ENCODE measurements around the gene FBXL17. TPM values are rescaled to one million over a fixed set of nuclear protein-coding genes. Genes with fewer than 3 reads are reported as not detected.

The FBXL17 gene
- total and polyA plus RNA-seq, 2 of the 4 experiments (the other 2 are of a cell fraction) = 3.9 to 8.1 TPM

DNA sequence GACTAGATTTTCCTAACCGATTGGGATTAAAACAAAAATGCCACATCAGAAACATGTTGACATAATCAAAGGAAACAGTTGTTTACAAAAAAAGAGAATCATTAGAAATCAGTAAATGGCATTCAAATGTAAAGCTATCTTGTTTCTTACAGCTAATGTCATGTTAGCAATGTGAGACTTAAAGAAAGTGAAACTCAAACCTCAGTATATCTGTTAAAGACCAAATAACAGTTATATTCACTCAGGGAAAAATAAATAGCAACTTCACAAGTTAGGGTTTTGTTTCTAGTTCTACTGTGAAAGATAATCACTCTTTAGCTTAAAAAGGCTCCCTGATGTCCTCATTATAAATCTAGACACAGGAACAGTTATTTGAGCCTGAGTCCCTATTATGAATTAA lies 521.9 kb downstream of the FBXL17 start:
- Histone ChIP-seq H3K4me2 (ENCODE audit: low read depth, low read length) (no peak overlapping the region), H2BK120ac (ENCODE audit: low read depth, low read length) (no peak overlapping the region), H2AK9ac (replicated peaks; ENCODE audit: low read depth, low read length, poor library complexity) (no peak overlapping the region), H3K36me3 (ENCODE audit: control insufficient read depth, insufficient read depth, low read length) (peaks cover 2% of the 10 kb centered on the region; the same call in 1 of the 2 replicates), H3K9ac (ENCODE audit: low read depth, low read length) (no peak overlapping the region), H2BK15ac (ENCODE audit: low read depth, low read length) (no peak overlapping the region), H3K4me1 (ENCODE audit: control insufficient read depth, insufficient read depth, low read length) (no peaks in the 10 kb centered on the region), H2BK5ac (ENCODE audit: low read depth, low read length, poor library complexity, severe bottlenecking) (no peak overlapping the region), H3K9me3 (ENCODE audit: control insufficient read depth, insufficient read depth, low read length) (no peaks in the 10 kb centered on the region), H4K8ac (ENCODE audit: low read depth in 2 of 2, low read length in 2 of 2) (no peak overlapping the region), H3K23ac (ENCODE audit: low read depth, low read length) (no peak overlapping the region), H3K9me1 (ENCODE audit: insufficient read depth, low read length) (no peaks in the 10 kb centered on the region; the same call in 1 of the 2 replicates), H3K14ac (replicated peaks; ENCODE audit: low read depth, low read length) (no peak overlapping the region), H4K20me1 (ENCODE audit: insufficient read depth, low read length) (no peaks in the 10 kb centered on the region), H4K5ac (ENCODE audit: low read depth, low read length) (no peak overlapping the region), H3K56ac (ENCODE audit: extremely low read depth, insufficient read depth, low read length) (no peak overlapping the region), H3K18ac (ENCODE audit: low read depth, low read length) (no peak overlapping the region), H2BK20ac (ENCODE audit: low read depth, low read length) (no peak overlapping the region), H3K27ac (ENCODE audit: insufficient read depth, low read length) (no peak overlapping the region), H2AK5ac (ENCODE audit: low read depth, low read length) (no peak overlapping the region), H3K27me3 (ENCODE audit: control insufficient read depth, insufficient read depth, low read length) (no peaks in the 10 kb centered on the region), H3K4ac (ENCODE audit: low read depth, low read length) (no peak overlapping the region), H3K4me3 (ENCODE audit: insufficient read depth, low read depth, low read length) (no peak overlapping the region), H2AFZ (replicated peaks; ENCODE audit: low read length, poor library complexity) (no peak overlapping the region), H4K91ac (ENCODE audit: insufficient read depth, low read depth, low read length) (no peak overlapping the region), H3K79me1 (ENCODE audit: low read depth in 1 of 2, low read length in 2 of 2) (no peaks in the 10 kb centered on the region)
- no CpG with 5 or more reads among the region's 1 CpG for WGBS, 2 experiments (ENCODE audit: extremely low coverage in 2 of 2, insufficient read length in 1 of 2)
- POLR2A ChIA-PET (ENCODE audit: unreplicated experiment) = no interaction called here
- DNase-seq (no peak), ATAC-seq (ENCODE audit: low read depth) (no peak)
- no TSS peak for BruUV-seq (replicated peaks)
- in situ Hi-C loops (cut with MboI; ENCODE audit: low sequenced_read_pairs) (no loop called here), dilution Hi-C loops (cut with HindIII; ENCODE audit: low sequenced_read_pairs, unreplicated experiment) (no loop called here), intact Hi-C loops (cut with micrococcal nuclease) (no loop called here)
- TF ChIP-seq MAFK (IDR thresholded peaks at IDR 0.05; ENCODE audit: low read depth, low read length) = no peak
- no peak for TF ChIP-seq MXI1 (IDR thresholded peaks at IDR 0.05; ENCODE audit: borderline replicate concordance, low read depth, low read length)
- TF ChIP-seq CHD1 (IDR thresholded peaks at IDR 0.05; ENCODE audit: low read depth, low read length) = no peak
- TF ChIP-seq, protein P1, sequence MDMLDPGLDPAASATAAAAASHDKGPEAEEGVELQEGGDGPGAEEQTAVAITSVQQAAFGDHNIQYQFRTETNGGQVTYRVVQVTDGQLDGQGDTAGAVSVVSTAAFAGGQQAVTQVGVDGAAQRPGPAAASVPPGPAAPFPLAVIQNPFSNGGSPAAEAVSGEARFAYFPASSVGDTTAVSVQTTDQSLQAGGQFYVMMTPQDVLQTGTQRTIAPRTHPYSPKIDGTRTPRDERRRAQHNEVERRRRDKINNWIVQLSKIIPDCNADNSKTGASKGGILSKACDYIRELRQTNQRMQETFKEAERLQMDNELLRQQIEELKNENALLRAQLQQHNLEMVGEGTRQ (IDR thresholded peaks at IDR 0.05; ENCODE audit: low read depth, low read length) = no peak
- no peak for TF ChIP-seq BHLHE40 (IDR thresholded peaks at IDR 0.05; ENCODE audit: low read depth, low read length)
- no peak for TF ChIP-seq CEBPB (IDR thresholded peaks at IDR 0.05; ENCODE audit: low read depth, low read length)
- TF ChIP-seq RFX5 (IDR thresholded peaks at IDR 0.05; ENCODE audit: low read depth, low read length) = no peak
- TF ChIP-seq, protein P2, sequence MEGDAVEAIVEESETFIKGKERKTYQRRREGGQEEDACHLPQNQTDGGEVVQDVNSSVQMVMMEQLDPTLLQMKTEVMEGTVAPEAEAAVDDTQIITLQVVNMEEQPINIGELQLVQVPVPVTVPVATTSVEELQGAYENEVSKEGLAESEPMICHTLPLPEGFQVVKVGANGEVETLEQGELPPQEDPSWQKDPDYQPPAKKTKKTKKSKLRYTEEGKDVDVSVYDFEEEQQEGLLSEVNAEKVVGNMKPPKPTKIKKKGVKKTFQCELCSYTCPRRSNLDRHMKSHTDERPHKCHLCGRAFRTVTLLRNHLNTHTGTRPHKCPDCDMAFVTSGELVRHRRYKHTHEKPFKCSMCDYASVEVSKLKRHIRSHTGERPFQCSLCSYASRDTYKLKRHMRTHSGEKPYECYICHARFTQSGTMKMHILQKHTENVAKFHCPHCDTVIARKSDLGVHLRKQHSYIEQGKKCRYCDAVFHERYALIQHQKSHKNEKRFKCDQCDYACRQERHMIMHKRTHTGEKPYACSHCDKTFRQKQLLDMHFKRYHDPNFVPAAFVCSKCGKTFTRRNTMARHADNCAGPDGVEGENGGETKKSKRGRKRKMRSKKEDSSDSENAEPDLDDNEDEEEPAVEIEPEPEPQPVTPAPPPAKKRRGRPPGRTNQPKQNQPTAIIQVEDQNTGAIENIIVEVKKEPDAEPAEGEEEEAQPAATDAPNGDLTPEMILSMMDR (conservative IDR thresholded peaks at IDR 0.05; ENCODE audit: low read depth, low read length) = no peak
- no peak for TF ChIP-seq RCOR1 (IDR thresholded peaks at IDR 0.05; ENCODE audit: insufficient replicate concordance, low read length)
- TF ChIP-seq SMC3 (IDR thresholded peaks at IDR 0.05; ENCODE audit: low read depth, low read length) = no peak
- TF ChIP-seq POLR2A (IDR thresholded peaks at IDR 0.05; ENCODE audit: low read depth, low read length) = no peak
- CTCF ChIA-PET = interaction anchor here (1.1 to 1.5 kb wide), 2 partner anchors 14 to 16 kb away, joined by 3 read pairs; no protein-coding TSS in a partner anchor

Data from IMR-90 (cell line).